Cardiac fibroblast (primary cell): ENCODE measurements around the gene SPATA19.

Experiments
- DNase-seq, 2 donors: peaks; one replicate each; pipeline versions ENCODE4 v3.0.0 to v3.0.0-alpha.2; 2010; ENCODE audit warnings: low read depth in 2 of 2
- H3K4me3 ChIP-seq, 2 donors: replicated peaks in 1 of 2; 1 replicate in 1 of 2; 2 replicates in 1 of 2; pipeline ENCODE4 v1.5.1; 2011; ENCODE audit warnings: low read depth in 2 of 2, low read length in 2 of 2, mild to moderate bottlenecking in 2 of 2, moderate library complexity in 1 of 2
- TF ChIP-seq, protein P1 (sequence below): IDR thresholded peaks from one replicate; pipeline ENCODE4 v1.5.1; 2011; ENCODE audit warnings: low read depth, mild to moderate bottlenecking, low read length, inconsistent platforms

Gene SPATA19, protein sequence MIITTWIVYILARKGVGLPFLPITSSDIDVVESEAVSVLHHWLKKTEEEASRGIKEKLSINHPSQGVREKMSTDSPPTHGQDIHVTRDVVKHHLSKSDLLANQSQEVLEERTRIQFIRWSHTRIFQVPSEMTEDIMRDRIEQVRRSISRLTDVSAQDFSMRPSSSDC

DNA sequence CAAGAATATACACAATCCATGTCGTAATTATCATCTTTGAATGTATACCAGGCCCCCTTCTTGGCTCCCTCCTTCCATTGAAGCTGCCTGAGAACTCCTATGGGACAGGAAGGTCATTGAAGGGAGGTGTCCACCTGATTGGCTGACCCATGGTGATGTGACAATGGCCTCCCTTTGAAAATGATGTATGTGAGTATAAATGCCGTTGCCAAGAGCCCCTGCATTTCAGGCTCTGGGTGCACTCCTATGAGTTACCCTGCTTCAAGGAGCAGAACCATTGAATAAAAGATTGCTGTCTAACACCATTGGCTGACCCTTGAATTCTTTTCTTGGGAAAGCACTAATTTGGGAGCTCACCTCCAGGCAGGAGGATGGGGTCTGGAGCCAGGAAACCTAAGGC, at the start of gene SPATA19:
SPATA19 (minus strand) TSS at position 101 of the 400 bp plus-strand sequence; CDS start at position 34, 67 bp downstream.
- no peak for DNase-seq
- H3K4me3 ChIP-seq = no peak within 1 kb of the TSS
- TF ChIP-seq, protein P1, sequence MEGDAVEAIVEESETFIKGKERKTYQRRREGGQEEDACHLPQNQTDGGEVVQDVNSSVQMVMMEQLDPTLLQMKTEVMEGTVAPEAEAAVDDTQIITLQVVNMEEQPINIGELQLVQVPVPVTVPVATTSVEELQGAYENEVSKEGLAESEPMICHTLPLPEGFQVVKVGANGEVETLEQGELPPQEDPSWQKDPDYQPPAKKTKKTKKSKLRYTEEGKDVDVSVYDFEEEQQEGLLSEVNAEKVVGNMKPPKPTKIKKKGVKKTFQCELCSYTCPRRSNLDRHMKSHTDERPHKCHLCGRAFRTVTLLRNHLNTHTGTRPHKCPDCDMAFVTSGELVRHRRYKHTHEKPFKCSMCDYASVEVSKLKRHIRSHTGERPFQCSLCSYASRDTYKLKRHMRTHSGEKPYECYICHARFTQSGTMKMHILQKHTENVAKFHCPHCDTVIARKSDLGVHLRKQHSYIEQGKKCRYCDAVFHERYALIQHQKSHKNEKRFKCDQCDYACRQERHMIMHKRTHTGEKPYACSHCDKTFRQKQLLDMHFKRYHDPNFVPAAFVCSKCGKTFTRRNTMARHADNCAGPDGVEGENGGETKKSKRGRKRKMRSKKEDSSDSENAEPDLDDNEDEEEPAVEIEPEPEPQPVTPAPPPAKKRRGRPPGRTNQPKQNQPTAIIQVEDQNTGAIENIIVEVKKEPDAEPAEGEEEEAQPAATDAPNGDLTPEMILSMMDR = no peak

DNA sequence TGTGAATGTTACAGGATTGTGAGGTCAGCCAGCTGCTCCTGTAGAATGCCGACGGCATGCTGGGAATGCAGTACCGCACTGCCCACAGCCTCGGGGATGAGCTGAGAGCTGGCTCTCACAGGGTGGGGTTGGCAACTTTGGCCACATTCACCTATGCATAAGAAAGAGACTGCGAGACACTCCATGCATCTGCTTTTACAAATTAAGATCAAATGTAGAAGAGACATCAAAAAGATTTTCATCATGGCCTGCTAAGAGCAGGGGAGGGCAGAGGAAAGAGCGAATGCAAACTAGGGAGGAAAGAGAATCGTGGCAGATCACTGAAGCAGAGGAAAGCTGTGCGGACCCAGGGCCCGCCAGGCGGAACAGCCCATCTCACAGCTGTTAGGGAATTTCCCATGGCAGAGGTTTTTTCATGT, 49.8 kb upstream of the SPATA19 start:
- DNase-seq = peak in 1 of 2 donors; percentile 5
- no peak overlapping the region for H3K4me3 ChIP-seq
- TF ChIP-seq, protein P1 = no peak

DNA sequence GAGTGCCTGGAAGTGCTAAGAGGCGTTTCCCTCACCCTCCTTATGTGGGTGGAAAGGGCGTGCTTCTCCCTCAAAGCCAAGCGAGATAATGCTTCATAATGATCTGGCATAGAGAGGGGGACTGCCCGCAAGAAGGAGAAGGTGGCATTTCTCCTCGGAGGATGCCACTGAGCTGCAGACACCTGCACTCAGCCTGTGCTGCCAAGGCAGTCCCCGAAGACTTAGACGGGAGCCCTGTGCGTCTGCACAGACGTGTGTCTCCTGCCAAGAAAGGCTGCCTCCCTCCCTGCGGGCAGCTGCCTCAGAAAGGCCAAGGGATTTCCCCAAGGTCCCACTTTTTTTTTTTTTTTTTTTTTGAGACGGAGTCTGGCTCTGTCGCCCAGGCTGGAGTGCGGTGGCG, 48.1 kb upstream of the SPATA19 start:
- TF ChIP-seq, protein P1 = no peak
- no peak overlapping the region for H3K4me3 ChIP-seq
- DNase-seq = no peak

DNA sequence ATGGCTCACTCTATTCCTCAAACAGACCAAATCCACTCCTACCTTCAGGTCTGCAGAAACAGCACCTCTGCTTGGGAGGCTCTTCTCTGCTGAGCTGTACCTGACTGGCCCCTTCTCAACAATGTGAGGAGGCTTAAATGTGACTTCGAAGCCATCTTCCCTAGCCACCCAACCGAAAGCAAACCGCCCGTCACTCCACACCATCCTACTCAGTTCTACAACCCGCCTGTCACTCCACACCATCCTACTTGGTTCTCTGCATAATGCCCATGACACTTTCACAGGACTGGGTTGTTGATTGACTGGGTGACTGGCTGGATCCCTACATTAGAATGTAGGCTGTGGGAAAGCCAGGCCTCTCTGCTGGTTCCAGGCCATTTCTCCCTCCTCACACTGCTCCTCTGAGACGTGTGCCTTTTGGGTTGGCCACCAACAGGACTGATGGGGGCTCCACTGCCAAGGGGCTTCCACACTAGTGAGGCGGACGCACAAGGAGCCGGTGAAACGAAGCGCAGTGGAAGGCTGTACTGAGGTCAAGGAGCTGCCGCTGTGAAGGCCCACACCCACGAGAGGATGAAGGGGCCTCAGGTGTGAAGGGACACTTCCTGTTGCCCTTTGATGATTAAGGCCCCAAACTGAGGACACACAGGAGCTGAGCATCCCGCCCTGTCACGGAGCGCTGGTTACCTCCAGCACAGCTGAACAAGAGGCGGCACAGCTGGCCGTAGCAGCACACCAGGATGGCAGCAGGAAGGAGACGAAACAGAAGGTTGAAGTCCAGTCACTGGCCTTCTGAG, 47.5 kb upstream of the SPATA19 start:
- no peak for DNase-seq
- TF ChIP-seq, protein P1 = no peak

DNA sequence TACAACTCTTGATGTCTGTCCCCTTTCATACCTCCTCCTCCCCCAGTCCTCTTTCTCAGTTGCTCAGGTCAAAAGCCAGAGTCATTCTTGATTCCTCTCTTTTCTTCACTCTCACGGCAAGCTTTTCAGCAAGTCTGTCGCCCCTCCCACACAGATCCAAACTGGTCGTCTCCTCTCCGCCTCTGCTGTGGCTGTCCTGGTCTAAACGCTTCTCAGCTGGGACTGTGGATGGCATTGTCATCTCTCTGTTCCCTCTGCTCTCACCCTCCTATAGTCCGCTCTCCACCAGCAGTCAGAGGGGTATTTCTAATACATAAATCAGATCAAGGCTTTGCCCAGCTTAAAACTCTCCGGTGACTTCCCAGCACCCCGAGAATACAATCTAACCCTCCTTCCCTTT, 46.8 kb upstream of the SPATA19 start:
- H3K4me3 ChIP-seq = no peak overlapping the region
- no peak for DNase-seq
- TF ChIP-seq, protein P1 = no peak

More for the DNA sequence above, 47.5 kb upstream of the SPATA19 start:
- no peak overlapping the region for H3K4me3 ChIP-seq

DNA sequence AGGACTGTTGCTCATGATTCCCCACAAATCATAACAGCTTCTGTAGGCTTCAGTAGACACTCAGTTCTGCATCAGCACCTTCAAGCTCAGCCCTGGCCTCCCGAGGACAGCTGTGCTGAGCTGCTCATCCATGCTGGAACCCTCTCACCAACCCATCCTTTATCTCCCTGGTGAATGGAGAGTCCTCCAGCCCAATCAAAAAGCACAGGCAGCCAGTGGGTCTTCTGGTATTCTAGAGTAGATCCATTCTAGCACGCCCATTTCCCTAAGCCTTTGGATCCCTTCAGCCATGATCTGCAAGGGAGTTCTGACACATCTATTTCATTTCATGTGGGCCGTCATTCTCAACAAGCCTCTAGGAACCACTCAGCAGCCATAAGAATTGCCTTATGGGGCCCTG, 44.6 kb upstream of the SPATA19 start:
- DNase-seq = no peak
- H3K4me3 ChIP-seq = no peak overlapping the region
- TF ChIP-seq, protein P1 = no peak
